LNCAP (cell line): ENCODE data around the gene DMRT1.

Experiments used
- CTCF ChIP-seq: fragments of 450-650 bp; IDR thresholded peaks from 2 replicates; pipeline ENCODE4 v1.5.1; 2017; ENCODE audit warnings: mild to moderate bottlenecking

Gene DMRT1

GRCh38 chr9:959914-960313 is 118.4 kb downstream of the DMRT1 start:
- no peak for TF ChIP-seq CTCF

GRCh38 chr9:962023-962422 is 120.5 kb downstream of the DMRT1 start:
- no peak for TF ChIP-seq CTCF

GRCh38 chr9:965497-965896 is 124.0 kb downstream of the DMRT1 start:
- no peak for TF ChIP-seq CTCF

- no peak for TF ChIP-seq CTCF
Observed at GRCh38 chr9:966870-967269, 125.4 kb downstream of the DMRT1 start.

- no peak for TF ChIP-seq CTCF
Observed at GRCh38 chr9:967436-967835, 125.9 kb downstream of the DMRT1 start.

- TF ChIP-seq CTCF, result no peak
Observed at GRCh38 chr9:967903-968641, 126.6 kb downstream of the DMRT1 start.

- TF ChIP-seq CTCF, result no peak
Observed at GRCh38 chr9:969310-970150, 128.0 kb downstream of the DMRT1 start.
